Erythroblast (primary cell): ENCODE results near the gene AKAP11.

Experiments
- GATA1 ChIP-seq: IDR thresholded peaks from 2 replicates; pipeline ENCODE4 v1.6.1; 2011; ENCODE audit warnings: low read depth, mild to moderate bottlenecking, control low read depth, low read length, moderate library complexity
- POLR2A ChIP-seq: IDR thresholded peaks from 2 replicates; pipeline ENCODE4 v1.6.1; 2011; ENCODE audit warnings: mild to moderate bottlenecking, low read length

DNA sequence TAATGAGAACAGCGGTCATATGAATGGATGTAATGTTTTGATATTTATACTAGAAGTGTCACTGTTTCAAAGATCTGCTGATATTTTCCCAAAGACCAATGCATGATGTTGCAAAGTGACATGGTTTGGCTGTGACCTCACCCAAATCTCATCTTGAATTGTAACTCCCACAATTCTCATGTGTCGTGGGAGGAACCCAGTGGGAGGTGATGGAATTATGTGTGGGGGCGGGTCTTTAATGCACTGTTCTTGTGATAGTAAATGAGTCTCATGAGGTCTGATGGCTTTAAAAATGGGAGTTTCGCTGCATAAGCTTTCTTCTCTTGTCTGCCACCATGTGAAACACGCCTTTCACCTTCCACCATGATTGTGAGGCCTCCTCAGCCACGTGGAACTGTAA is 98.3 kb downstream of the AKAP11 start:
- TF ChIP-seq POLR2A (no peak), GATA1 (no peak)
